Measurements from ENCODE around the gene MSX1. TPM values are rescaled to one million over a fixed set of nuclear protein-coding genes. Genes with fewer than 3 reads are reported as not detected.
A peak's percentile ranks its signal among the peaks of the same experiment; 100 is the strongest.

Gene MSX1
- total and polyA plus RNA-seq, 7 experiments from 2014 or later = not detected

GRCh38 chr4:4852591-4853362 lies 6.7 kb upstream of the MSX1 start:
- Mint-ChIP-seq H3K27ac (peak overlapping the region in 1 of 9 donors; percentile 58), H3K27me3 (peaks cover 50 to 90% (median 61%) of the 10 kb centered on the region in 5 donors), H3K36me3 (peaks cover 0 to 3% (median 2%) of the 10 kb centered on the region in 5 donors), H3K4me3 (peak overlapping the region; percentile 52 to 94 (median 82)), H3K9me3 (peaks cover 0 to 14% (median 2%) of the 10 kb centered on the region in 11 donors), H3K4me1 (peaks cover 12 to 43% (median 33%) of the 10 kb centered on the region in 7 donors)
- POLR2A ChIA-PET = no interaction called here
- Histone ChIP-seq H3K9me3 (ENCODE audit: control insufficient read depth in 2 of 3, low read length in 3 of 3) (no peaks in the 10 kb centered on the region), H3K27me3 (ENCODE audit: control insufficient read depth in 2 of 2, insufficient read depth in 2 of 2, low read length in 2 of 2) (peaks cover 8 to 10% of the 10 kb centered on the region in 2 donors), H3K4me3 (ENCODE audit: low read length) (peak overlapping the region; percentile 43), H3K36me3 (ENCODE audit: control insufficient read depth in 2 of 3, insufficient read depth in 3 of 3, low read length in 3 of 3) (no peaks in the 10 kb centered on the region), H3K4me1 (ENCODE audit: control insufficient read depth in 2 of 2, insufficient read depth in 2 of 2, low read length in 2 of 2) (peaks cover 3 to 4% of the 10 kb centered on the region in 2 donors), H3K27ac (ENCODE audit: low read depth, low read length) (no peak overlapping the region)
- ATAC-seq (peak; percentile 45), DNase-seq (no peak)
- CTCF ChIA-PET = no interaction called here
- intact Hi-C loops (cut with micrococcal nuclease) = loop anchor here in 1 of 2 donors (10.0 kb wide), 1 partner anchor 1042 kb away; the partner anchor contains the start of gene CRMP1

DNA sequence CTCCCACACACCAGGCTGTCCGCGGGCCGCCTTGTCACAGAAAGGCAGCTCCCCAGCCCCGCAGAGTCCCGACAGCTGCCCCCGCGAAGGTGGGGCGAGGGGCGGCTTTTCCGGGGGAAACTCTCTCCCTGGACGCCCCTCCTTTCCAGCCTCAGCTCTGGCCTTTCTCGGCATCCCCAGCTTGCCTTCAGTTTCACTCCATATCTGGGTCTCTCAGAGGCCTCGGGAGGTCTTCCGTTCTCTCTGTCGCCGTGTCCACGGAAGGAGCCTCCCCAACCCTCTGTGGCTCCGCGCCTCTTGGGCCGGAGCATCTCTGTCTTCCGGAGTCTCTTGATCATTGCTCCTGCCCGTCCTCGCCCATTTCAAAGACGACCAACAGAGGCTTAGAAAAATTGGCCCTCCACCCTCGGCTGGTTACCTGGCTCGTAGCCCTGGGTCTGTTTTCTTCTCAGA lies 6.1 kb upstream of the MSX1 start:
- peaks cover 11 to 12% of the 10 kb centered on the region in 2 donors for H3K27me3 ChIP-seq (ENCODE audit: control insufficient read depth in 2 of 2, insufficient read depth in 2 of 2, low read length in 2 of 2)
- peak overlapping the region; percentile 43 for H3K4me3 ChIP-seq (ENCODE audit: low read length)
- no peak for DNase-seq

DNA sequence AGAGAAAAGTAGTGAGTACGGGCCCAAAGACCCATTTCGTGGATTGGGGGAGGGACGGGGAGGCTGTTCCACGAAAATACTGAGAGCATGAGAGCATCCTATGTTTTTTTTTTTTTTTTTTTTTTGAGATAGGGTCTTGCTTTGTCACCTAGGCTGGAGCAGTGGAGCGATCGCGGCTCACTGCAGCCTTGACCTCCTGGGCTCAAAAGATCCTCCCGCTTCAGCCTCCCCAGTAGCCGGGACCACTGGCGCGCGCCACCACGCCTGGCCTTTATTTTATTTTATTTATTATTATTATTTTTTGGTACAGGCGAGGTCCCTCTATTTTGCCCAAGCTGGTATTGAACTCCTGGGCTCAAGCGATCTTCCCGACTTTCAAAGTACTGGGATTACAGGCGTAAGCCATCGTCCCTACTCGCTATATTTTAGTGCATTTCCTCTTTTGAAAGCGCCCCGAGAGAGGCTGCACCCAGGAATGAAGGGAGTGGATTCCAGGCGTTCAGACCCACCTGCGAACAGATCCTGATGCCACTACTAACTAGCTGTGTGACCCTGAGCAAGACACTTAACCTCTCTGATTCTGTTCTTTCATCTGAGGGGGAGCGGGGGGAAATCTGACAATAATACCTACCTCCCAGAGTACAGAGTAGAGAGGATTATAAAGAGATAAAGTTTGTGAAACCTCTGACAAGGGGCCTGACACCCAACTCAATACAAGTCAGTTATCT lies 5.4 kb upstream of the MSX1 start:
- Mint-ChIP-seq H3K9me3 (peaks cover 0 to 25% (median 2%) of the 10 kb centered on the region in 11 donors), H3K27me3 (peaks cover 56 to 89% (median 68%) of the 10 kb centered on the region in 5 donors), H3K4me1 (peaks cover 17 to 54% (median 45%) of the 10 kb centered on the region in 7 donors), H3K27ac (peak overlapping the region in 1 of 9 donors; percentile 42), H3K4me3 (peak overlapping the region in 8 of 10 donors; percentile 23 to 94 (median 76)), H3K36me3 (peaks cover 0 to 3% (median 2%) of the 10 kb centered on the region in 5 donors)
- ATAC-seq (no peak), DNase-seq (no peak)
- Histone ChIP-seq H3K4me3 (ENCODE audit: low read length) (no peak overlapping the region), H3K9me3 (ENCODE audit: control insufficient read depth in 2 of 3, low read length in 3 of 3) (no peaks in the 10 kb centered on the region), H3K27ac (ENCODE audit: low read depth, low read length) (no peak overlapping the region), H3K27me3 (ENCODE audit: control insufficient read depth in 2 of 2, insufficient read depth in 2 of 2, low read length in 2 of 2) (peaks cover 12 to 14% of the 10 kb centered on the region in 2 donors), H3K36me3 (ENCODE audit: control insufficient read depth in 2 of 3, insufficient read depth in 3 of 3, low read length in 3 of 3) (no peaks in the 10 kb centered on the region), H3K4me1 (ENCODE audit: control insufficient read depth in 2 of 2, insufficient read depth in 2 of 2, low read length in 2 of 2) (peaks cover 3 to 4% of the 10 kb centered on the region in 2 donors)
- POLR2A ChIA-PET = no interaction called here
- CTCF ChIA-PET = no interaction called here
- intact Hi-C loops (cut with micrococcal nuclease) = loop anchor here in 1 of 2 donors (10.0 kb wide), 1 partner anchor 1041 kb away; the partner anchor contains the start of gene CRMP1

More for the DNA sequence above, 6.1 kb upstream of the MSX1 start:
- peak overlapping the region in 9 of 10 donors; percentile 71 to 94 (median 82) for H3K4me3 Mint-ChIP-seq
- H3K27ac Mint-ChIP-seq = peak overlapping the region in 1 of 9 donors; percentile 62
- H3K27me3 Mint-ChIP-seq = peaks cover 50 to 90% (median 67%) of the 10 kb centered on the region in 5 donors
- CTCF ChIA-PET = no interaction called here
- intact Hi-C loops (cut with micrococcal nuclease) = loop anchor here in 1 of 2 donors (10.0 kb wide), 1 partner anchor 1041 kb away; the partner anchor contains the start of gene CRMP1
- peak; percentile 6 for ATAC-seq
- Histone ChIP-seq H3K27ac (ENCODE audit: low read depth, low read length) (no peak overlapping the region), H3K4me1 (ENCODE audit: control insufficient read depth in 2 of 2, insufficient read depth in 2 of 2, low read length in 2 of 2) (peaks cover 3 to 4% of the 10 kb centered on the region in 2 donors), H3K9me3 (ENCODE audit: control insufficient read depth in 2 of 3, low read length in 3 of 3) (no peaks in the 10 kb centered on the region), H3K36me3 (ENCODE audit: control insufficient read depth in 2 of 3, insufficient read depth in 3 of 3, low read length in 3 of 3) (no peaks in the 10 kb centered on the region)
- H3K9me3 Mint-ChIP-seq = peaks cover 0 to 19% (median 2%) of the 10 kb centered on the region in 11 donors
- H3K36me3 Mint-ChIP-seq = peaks cover 0 to 3% (median 2%) of the 10 kb centered on the region in 5 donors
- POLR2A ChIA-PET = no interaction called here
- H3K4me1 Mint-ChIP-seq = peaks cover 12 to 47% (median 38%) of the 10 kb centered on the region in 7 donors

DNA sequence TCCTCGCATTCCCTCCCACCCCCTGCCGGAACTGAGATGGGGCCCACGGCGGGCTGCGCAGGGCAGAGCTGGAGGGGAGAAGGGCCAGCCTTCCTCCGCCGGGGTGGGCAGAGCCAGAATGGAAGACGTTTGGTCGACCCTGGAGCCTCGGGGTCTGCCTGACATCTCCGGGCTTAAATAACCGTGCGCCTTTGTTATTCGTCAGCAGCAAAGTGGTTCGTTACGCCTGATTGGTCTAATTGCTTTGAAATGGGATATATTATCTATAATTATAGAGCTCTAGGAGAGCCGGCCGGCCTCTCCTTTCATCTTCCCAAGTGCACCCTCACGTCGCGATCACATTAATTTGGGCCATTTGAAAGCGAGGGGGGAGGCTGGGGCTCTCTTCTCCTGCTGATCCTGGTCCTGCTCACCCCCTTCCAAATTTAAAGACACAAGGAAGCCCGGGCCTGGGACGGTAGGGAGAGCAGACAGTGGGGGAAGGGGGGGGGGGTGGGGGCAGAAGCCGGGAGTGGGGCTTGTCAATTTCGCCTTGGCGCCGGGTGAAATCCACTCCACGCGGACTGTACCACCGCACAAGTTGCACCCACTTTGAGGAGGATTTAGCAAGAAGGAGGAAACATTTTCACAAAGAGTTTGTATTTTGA lies 4.7 kb upstream of the MSX1 start:
- Mint-ChIP-seq H3K9me3 (peaks cover 0 to 26% (median 2%) of the 10 kb centered on the region in 11 donors), H3K4me1 (peaks cover 19 to 56% (median 47%) of the 10 kb centered on the region in 7 donors), H3K27ac (no peak overlapping the region), H3K36me3 (peaks cover 0 to 3% (median 2%) of the 10 kb centered on the region in 5 donors), H3K27me3 (peaks cover 57 to 85% (median 68%) of the 10 kb centered on the region in 5 donors), H3K4me3 (peak overlapping the region in 3 of 10 donors; percentile 44 to 94 (median 44))
- ChIA-PET POLR2A (no interaction called here), CTCF (no interaction called here)
- peaks cover 3 to 4% of the 10 kb centered on the region in 2 donors for H3K4me1 ChIP-seq (ENCODE audit: control insufficient read depth in 2 of 2, insufficient read depth in 2 of 2, low read length in 2 of 2)
- H3K27me3 ChIP-seq (ENCODE audit: control insufficient read depth in 2 of 2, insufficient read depth in 2 of 2, low read length in 2 of 2) = peaks cover 12 to 14% of the 10 kb centered on the region in 2 donors
- no peaks in the 10 kb centered on the region for H3K36me3 ChIP-seq (ENCODE audit: control insufficient read depth in 2 of 3, insufficient read depth in 3 of 3, low read length in 3 of 3)
- H3K4me3 ChIP-seq (ENCODE audit: low read length) = no peak overlapping the region
- intact Hi-C loops (cut with micrococcal nuclease) = loop anchor here in 1 of 2 donors (10.0 kb wide), 1 partner anchor 1040 kb away; the partner anchor contains the start of gene CRMP1
- DNase-seq (no peak), ATAC-seq (no peak)
- H3K9me3 ChIP-seq (ENCODE audit: control insufficient read depth in 2 of 3, low read length in 3 of 3) = no peaks in the 10 kb centered on the region
- H3K27ac ChIP-seq (ENCODE audit: low read depth, low read length) = no peak overlapping the region

GRCh38 chr4:4855301-4856070 lies 4.0 kb upstream of the MSX1 start:
- Histone ChIP-seq H3K4me1 (ENCODE audit: control insufficient read depth in 2 of 2, insufficient read depth in 2 of 2, low read length in 2 of 2) (peaks cover 4% of the 10 kb centered on the region in 2 donors), H3K9me3 (ENCODE audit: control insufficient read depth in 2 of 3, low read length in 3 of 3) (no peaks in the 10 kb centered on the region), H3K27me3 (ENCODE audit: control insufficient read depth in 2 of 2, insufficient read depth in 2 of 2, low read length in 2 of 2) (peaks cover 12 to 14% of the 10 kb centered on the region in 2 donors), H3K27ac (ENCODE audit: low read depth, low read length) (no peak overlapping the region), H3K4me3 (ENCODE audit: low read length) (no peak overlapping the region), H3K36me3 (ENCODE audit: control insufficient read depth in 2 of 3, insufficient read depth in 3 of 3, low read length in 3 of 3) (no peaks in the 10 kb centered on the region)
- ATAC-seq (no peak), DNase-seq (no peak)
- ChIA-PET CTCF (no interaction called here), POLR2A (no interaction called here)
- intact Hi-C loops (cut with micrococcal nuclease) = loop anchor here in 1 of 2 donors (2.0 to 10.0 kb wide), 2 partner anchors 367 to 1039 kb away; partner anchors contain the start of gene CRMP1
- Mint-ChIP-seq H3K27ac (peak overlapping the region in 1 of 9 donors; percentile 75), H3K36me3 (peaks cover 0 to 3% (median 2%) of the 10 kb centered on the region in 5 donors), H3K4me1 (peaks cover 21 to 58% (median 49%) of the 10 kb centered on the region in 7 donors), H3K9me3 (peaks cover 0 to 26% (median 2%) of the 10 kb centered on the region in 11 donors), H3K4me3 (peak overlapping the region in 7 of 10 donors; percentile 23 to 71 (median 55)), H3K27me3 (peaks cover 57 to 81% (median 69%) of the 10 kb centered on the region in 5 donors)
